Measurements from ENCODE around the gene SLC38A10. TPM values are rescaled to one million over a fixed set of nuclear protein-coding genes. Genes with fewer than 3 reads are reported as not detected.

SLC38A10 gene
- total and polyA plus RNA-seq, 10 of the 15 experiments (the other 5 are each of a cell fraction or from before 2014, with no cell fraction given) = 0.52 to 67.9 (median 22.1) TPM

- ChIA-PET POLR2A (no interaction called here), RAD21 (ENCODE audit: unreplicated experiment) (no interaction called here), CTCF (interaction anchor here (1.6 kb wide), 2 partner anchors 25 to 233 kb away, joined by 3 to 6 read pairs; no protein-coding TSS in a partner anchor), SMC1A (ENCODE audit: uncharacterized antibody, unreplicated experiment) (no interaction called here)
- no TSS peak for BruUV-seq (replicated peaks)
- no peak overlapping the region for H3K27ac ChIP-seq (ENCODE audit: control insufficient read depth, insufficient read depth)
- no peak overlapping the region for H3K4me3 ChIP-seq
- H3K4me2 ChIP-seq (ENCODE audit: control insufficient read depth, insufficient read depth) = no peak overlapping the region
- no peak overlapping the region for H3K9ac ChIP-seq (ENCODE audit: control insufficient read depth, insufficient read depth, low read length)
- H3K79me2 ChIP-seq (ENCODE audit: control insufficient read depth, insufficient read depth, low read length) = no peaks in the 10 kb centered on the region
- no peaks in the 10 kb centered on the region for H4K20me1 ChIP-seq (ENCODE audit: control insufficient read depth, insufficient read depth)
- WGBS (ENCODE audit: insufficient coverage, insufficient replicate concordance, low lambda C conversion rate, missing lambda C conversion rate) = 54% methylated on average over 29 of the region's 29 CpGs
- DNase-seq (ENCODE audit: low read depth, low spot score) (no peak), ATAC-seq (no peak), FAIRE-seq (no peak)
- H3K27me3 ChIP-seq (replicated peaks in 1 of 2; ENCODE audit: control insufficient read depth in 2 of 2, insufficient read depth in 2 of 2, low read length in 1 of 2) = no peaks in the 10 kb centered on the region
- H3K9me3 ChIP-seq (replicated peaks; ENCODE audit: control insufficient read depth, insufficient read depth, low read length) = no peaks in the 10 kb centered on the region
- intact Hi-C loops (cut with micrococcal nuclease; ENCODE audit: unreplicated experiment) (loop anchor here (5.0 to 10.0 kb wide), 2 partner anchors 263 to 350 kb away; partner anchors contain the start of gene ACTG1), in situ Hi-C loops (cut with MboI) (no loop called here)
- peaks cover 2% of the 10 kb centered on the region in 2 experiments; a peak in 3 of 4 replicates for H3K36me3 ChIP-seq (ENCODE audit: control insufficient read depth in 2 of 2, insufficient read depth in 2 of 2, low read length in 1 of 2)
- no peak overlapping the region for H2AFZ ChIP-seq (ENCODE audit: control insufficient read depth, low read depth, low read length)
- H3K4me1 ChIP-seq (ENCODE audit: control insufficient read depth, insufficient read depth, low read length) = no peaks in the 10 kb centered on the region
- TF ChIP-seq DPF2 (IDR thresholded peaks at IDR 0.05) (no peak), GABPA (IDR thresholded peaks at IDR 0.05; ENCODE audit: low read depth) (no peak), IKZF1 (conservative IDR thresholded peaks at IDR 0.05) (no peak), CBFB (IDR thresholded peaks at IDR 0.05; ENCODE audit: low read depth) (no peak), RFX5 (IDR thresholded peaks at IDR 0.05; ENCODE audit: low read depth, low read length) (no peak), SP1 (IDR thresholded peaks at IDR 0.05; ENCODE audit: low read depth, low read length) (no peak), YBX1 (IDR thresholded peaks at IDR 0.05) (no peak), ZBTB11 (CRISPR knock-in tag; IDR thresholded peaks at IDR 0.05) (no peak), SUZ12 (IDR thresholded peaks at IDR 0.05; ENCODE audit: unreplicated experiment) (no peak), RELB (IDR thresholded peaks at IDR 0.05; ENCODE audit: low read depth) (no peak), GATAD2B (conservative IDR thresholded peaks at IDR 0.05; ENCODE audit: low read depth) (no peak), ATF7 (IDR thresholded peaks at IDR 0.05; ENCODE audit: low read depth) (no peak), SMAD1 (IDR thresholded peaks at IDR 0.05; ENCODE audit: low read depth, partially characterized antibody) (no peak), HDAC6 (IDR thresholded peaks at IDR 0.05; ENCODE audit: unreplicated experiment) (no peak), MYB (IDR thresholded peaks at IDR 0.05; ENCODE audit: borderline replicate concordance, low read depth, low read length) (no peak), YY1 (IDR thresholded peaks at IDR 0.05; ENCODE audit: low read depth, low read length) (no peak)
- TF ChIP-seq, protein P1, sequence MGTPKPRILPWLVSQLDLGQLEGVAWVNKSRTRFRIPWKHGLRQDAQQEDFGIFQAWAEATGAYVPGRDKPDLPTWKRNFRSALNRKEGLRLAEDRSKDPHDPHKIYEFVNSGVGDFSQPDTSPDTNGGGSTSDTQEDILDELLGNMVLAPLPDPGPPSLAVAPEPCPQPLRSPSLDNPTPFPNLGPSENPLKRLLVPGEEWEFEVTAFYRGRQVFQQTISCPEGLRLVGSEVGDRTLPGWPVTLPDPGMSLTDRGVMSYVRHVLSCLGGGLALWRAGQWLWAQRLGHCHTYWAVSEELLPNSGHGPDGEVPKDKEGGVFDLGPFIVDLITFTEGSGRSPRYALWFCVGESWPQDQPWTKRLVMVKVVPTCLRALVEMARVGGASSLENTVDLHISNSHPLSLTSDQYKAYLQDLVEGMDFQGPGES (IDR thresholded peaks at IDR 0.05) = no peak
- TF ChIP-seq, protein P2, sequence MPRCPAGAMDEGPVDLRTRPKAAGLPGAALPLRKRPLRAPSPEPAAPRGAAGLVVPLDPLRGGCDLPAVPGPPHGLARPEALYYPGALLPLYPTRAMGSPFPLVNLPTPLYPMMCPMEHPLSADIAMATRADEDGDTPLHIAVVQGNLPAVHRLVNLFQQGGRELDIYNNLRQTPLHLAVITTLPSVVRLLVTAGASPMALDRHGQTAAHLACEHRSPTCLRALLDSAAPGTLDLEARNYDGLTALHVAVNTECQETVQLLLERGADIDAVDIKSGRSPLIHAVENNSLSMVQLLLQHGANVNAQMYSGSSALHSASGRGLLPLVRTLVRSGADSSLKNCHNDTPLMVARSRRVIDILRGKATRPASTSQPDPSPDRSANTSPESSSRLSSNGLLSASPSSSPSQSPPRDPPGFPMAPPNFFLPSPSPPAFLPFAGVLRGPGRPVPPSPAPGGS (IDR thresholded peaks at IDR 0.05; ENCODE audit: borderline replicate concordance, insufficient read depth, low read depth, low read length, poor library complexity, severe bottlenecking) = no peak
Observed at GRCh38 chr17:81251709-81252301, 43.3 kb downstream of the SLC38A10 start.
